H54 (cell line): ENCODE measurements around the gene ISM1.

Experiments
- DNase-seq: peaks from one replicate; pipeline ENCODE4 v3.0.0; 2011; ENCODE audit warnings: low spot score, mixed read lengths; ENCODE audit not compliant: insufficient read length
- FAIRE-seq: peaks from 3 replicates; lab custom pipeline; 2011; peaks lifted over from hg19 to GRCh38; lab: Jason Lieb, UNC
- POLR2A ChIP-seq: IDR thresholded peaks from 2 replicates; pipeline ENCODE4 v1.6.1; 2011; ENCODE audit warnings: low read depth, mild to moderate bottlenecking, low read length

ISM1 gene

DNA sequence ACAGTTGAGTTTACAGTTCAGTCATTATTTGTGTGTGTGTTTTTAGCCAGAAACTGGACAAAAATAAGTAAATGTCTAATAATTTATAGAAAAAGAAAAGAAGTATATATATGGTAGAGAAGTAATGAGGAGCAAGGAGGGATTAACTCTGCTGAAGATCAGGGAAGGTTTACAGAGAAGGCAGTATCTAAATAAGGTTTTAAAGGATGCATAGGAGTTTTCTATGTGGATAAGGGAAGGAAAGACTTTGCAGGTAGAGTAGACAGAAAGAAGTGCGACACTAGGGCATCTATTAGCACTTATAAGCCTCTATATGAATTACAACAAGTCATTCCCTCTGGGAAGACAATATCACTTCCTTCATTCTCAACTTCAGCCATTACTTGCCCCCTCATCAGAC is 34.3 kb downstream of the ISM1 start:
- DNase-seq (no peak), FAIRE-seq (no peak)
- no peak for TF ChIP-seq POLR2A

- FAIRE-seq (no peak), DNase-seq (no peak)
- TF ChIP-seq POLR2A, result no peak
Measured at GRCh38 chr20:13256606-13257005, 35.5 kb downstream of the ISM1 start.

GRCh38 chr20:13259921-13260320 is 38.8 kb downstream of the ISM1 start:
- no peak for DNase-seq
- no peak for FAIRE-seq
- TF ChIP-seq POLR2A, result no peak

DNA sequence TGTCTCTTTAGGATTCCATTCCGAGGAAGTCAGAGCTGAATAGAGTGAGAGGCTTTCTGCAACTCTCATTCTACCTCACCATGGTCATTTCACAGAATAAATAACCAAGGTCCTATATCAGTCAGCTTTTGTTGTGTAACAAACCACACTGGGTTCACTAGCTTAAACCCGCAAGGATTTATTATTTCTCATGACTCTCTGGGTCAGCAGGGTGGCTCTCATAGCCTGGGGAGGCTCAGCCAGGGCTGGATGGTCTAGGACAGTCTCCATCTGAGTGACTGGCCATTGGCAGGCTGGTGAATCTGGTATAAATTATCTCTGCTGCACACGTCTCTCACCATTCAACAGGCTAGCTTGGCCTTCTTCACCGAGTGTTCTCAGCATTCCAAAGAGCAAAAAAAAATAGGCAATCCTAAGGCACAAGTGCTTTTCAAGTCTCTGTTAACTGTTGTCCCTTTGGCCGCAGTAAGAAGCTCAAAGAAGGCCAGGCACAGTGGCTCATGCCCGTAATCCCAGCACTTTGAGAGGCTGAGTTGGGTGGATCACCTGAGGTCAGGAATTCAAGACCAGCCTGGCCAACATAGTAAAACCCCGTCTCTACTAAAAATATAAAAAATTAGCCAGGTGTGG is 39.7 kb downstream of the ISM1 start:
- DNase-seq (no peak), FAIRE-seq (no peak)
- TF ChIP-seq POLR2A, result no peak

DNA sequence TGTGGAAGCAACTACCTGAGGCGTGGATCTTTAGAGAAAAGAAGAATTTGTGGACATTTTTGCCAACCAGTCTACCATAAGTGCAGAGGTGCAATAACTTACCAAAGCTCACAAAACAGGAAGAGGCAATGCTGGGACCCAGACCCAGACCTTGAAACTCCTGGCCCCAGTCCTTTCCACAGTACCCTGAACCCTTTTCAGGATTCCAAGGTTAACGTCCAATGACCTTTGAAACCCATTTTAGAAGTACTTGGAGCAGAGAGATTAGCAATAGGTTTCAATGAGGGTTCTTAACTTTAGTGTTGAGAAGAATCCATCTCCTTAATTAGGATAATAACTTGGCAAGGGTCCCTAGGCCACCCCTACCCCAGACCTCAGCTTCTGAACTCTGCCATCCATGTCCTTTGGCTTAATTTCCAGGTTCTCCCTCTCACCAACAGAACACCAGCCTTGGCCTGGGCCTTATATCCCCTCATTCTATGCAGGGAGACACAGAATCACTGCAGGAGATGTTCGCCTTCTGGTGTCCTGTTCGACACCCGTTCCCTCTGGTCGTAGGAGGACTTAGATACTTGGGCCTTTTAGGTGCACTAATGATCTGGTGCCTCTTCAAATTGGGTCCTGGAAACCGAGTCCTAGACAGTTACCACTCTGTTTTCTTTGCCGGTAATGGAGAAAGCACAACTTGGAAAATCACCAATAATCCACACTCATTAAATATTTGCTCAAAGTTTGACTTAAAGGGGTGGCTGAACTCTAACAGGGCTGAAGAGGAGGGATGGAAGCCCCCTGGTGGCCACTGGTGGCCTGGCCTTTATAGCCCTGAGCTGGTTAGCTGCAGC is 40.6 kb downstream of the ISM1 start:
- DNase-seq (peak; percentile 40), FAIRE-seq (no peak)
- no peak for TF ChIP-seq POLR2A

- no peak for TF ChIP-seq POLR2A
- FAIRE-seq (no peak), DNase-seq (no peak)
Measured at GRCh38 chr20:13262302-13262650, 41.2 kb downstream of the ISM1 start.

DNA sequence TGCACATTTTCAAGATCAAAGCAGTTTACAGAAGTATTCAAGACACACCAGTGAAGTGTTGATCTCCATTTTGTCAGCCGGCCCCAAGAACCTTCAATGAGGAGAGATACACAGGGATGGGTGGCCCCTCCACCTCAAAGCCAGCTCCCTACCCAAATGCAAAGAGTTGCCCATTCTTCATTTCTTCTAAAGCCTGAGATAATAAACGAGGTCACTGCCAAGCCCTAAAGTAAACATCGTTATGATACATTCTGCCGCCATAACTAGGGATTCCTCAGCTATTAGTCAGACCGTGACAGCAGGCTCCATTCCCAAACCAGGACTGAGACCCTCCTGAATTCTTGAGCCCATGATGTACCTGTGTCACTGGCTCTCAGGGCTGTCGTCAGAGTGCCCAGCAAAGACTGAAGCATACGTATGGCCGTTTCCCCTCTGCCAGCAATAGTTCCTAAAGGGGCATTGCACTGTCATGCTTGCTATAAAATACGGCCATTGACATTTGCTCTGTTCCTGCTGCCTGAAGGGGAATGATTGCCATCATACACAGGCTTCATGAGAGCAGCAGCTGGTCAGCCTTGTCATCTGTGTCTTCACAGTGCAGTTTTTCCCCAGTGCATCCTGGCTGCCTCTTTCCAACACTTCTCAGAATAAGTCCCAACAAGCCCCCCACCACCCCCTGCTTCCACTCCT is 41.7 kb downstream of the ISM1 start:
- DNase-seq, result peak; percentile 14
- FAIRE-seq, result no peak
- no peak for TF ChIP-seq POLR2A

DNA sequence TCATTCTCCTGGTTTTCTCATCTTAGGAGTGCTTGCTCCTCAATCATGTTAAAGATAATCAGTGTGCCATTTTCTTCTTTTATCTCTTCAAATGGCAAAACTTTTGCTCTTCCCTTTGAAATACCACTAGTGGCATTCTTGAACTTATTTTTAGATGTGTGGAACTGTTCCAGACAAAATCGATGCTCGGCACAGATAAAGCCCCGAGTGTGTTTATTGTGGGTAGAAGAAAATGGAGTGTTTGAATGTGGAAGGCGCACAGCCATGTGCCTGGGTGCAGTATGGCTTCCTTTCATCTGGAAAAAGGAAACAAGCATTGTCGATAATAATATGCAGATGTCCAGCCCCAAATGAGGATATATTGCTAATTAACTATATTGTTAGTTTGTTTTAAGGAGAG is 42.4 kb downstream of the ISM1 start:
- DNase-seq, result no peak
- no peak for TF ChIP-seq POLR2A
- FAIRE-seq, result no peak

DNA sequence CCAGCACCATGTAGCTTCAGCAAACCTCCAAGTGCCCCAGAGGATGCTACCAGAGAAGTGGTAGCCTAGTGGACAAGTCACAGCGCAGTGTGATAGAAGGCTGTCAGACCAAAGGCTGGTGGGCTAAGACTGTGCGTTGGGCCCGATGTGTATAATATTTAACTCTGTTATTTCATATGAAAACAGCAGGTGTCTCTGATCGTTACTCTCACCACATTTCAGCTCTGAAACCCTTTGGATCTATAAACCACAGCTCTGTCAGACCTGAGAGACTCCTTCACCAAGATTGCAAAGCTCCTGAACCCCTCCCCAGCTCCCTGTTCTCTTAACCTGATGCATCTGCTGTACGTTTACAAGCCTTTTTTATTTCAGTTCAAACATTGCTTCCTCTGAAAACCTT is 43.8 kb downstream of the ISM1 start:
- DNase-seq (no peak), FAIRE-seq (no peak)
- TF ChIP-seq POLR2A, result no peak

- FAIRE-seq, result no peak
- TF ChIP-seq POLR2A, result no peak
- DNase-seq, result no peak
Measured at GRCh38 chr20:13265941-13266340, 44.9 kb downstream of the ISM1 start.

- no peak for FAIRE-seq
- TF ChIP-seq POLR2A, result no peak
- no peak for DNase-seq
Measured at GRCh38 chr20:13267231-13267630, 46.2 kb downstream of the ISM1 start.

GRCh38 chr20:13268953-13269352 is 47.9 kb downstream of the ISM1 start:
- FAIRE-seq (no peak), DNase-seq (no peak)
- no peak for TF ChIP-seq POLR2A

DNA sequence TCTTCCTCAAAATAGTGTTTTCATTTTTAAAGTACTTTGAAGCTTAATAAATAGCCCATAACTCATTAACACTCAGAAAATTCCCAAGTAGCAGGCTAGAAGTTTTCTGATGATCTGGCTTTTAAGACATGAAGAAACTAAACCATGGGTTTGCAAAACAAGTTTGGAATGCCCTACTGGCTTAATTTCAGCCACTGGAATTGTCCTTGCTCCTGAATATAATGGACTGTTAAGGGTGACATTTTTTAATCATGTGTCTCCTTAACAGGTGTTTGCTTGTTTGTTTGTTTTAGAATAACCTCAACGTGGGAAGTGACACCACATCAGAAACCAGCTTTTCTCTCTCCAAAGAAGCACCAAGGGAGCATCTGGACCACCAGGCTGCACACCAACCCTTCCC is 49.1 kb downstream of the ISM1 start:
- DNase-seq (no peak), FAIRE-seq (no peak)
- no peak for TF ChIP-seq POLR2A

DNA sequence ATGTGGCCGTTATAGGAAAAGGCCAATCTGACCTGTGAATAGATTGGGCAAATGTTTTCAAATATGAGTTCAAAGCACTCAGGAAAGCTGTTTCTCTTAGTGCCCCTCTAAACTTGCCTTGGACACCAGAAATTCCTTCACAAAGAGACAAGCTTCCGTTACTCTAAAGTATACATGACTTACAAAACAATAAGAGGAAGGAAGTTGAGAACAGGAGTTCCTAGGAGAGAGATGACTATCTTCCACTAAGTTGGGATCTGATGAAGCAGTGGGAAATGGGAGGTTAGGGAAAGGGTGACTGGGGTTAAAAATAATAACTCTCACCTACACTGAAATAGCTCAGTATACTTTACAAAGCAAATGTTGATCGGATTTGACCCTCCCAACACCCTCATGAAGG is 50.0 kb downstream of the ISM1 start:
- TF ChIP-seq POLR2A, result no peak
- FAIRE-seq (no peak), DNase-seq (no peak)
